ENCODE data around the gene CCDC15.

CCDC15 gene

GRCh38 chr11:124978316-124978715, 24.3 kb downstream of the CCDC15 start:
- no peaks in the 10 kb centered on the region for H3K79me2 ChIP-seq (ENCODE audit: low read length)
- H3K27me3 ChIP-seq (ENCODE audit: low read depth, low read length), result no peaks in the 10 kb centered on the region
- H3K4me2 ChIP-seq (ENCODE audit: low read length), result no peak overlapping the region
- H2AFZ ChIP-seq (ENCODE audit: low read depth, low read length), result no peak overlapping the region
- TF ChIP-seq EZH2phosphoT487 (IDR thresholded peaks at IDR 0.05; ENCODE audit: low read depth) (no peak), CTCF (IDR thresholded peaks at IDR 0.05; ENCODE audit: low read depth, low read length) (no peak)
- no peaks in the 10 kb centered on the region for H3K36me3 ChIP-seq (replicated peaks; ENCODE audit: low read depth, low read length)
- H3K9ac ChIP-seq (ENCODE audit: low read length), result no peak overlapping the region
- no peaks in the 10 kb centered on the region for H3K9me3 ChIP-seq (ENCODE audit: insufficient read depth, low read length)
- no peaks in the 10 kb centered on the region for H4K20me1 ChIP-seq (ENCODE audit: insufficient read depth, low read length)
- H3K27ac ChIP-seq (ENCODE audit: low read length), result no peak overlapping the region
- no peaks in the 10 kb centered on the region for H3K4me1 ChIP-seq (ENCODE audit: low read length)
- H3K4me3 ChIP-seq (ENCODE audit: low read length), result no peak overlapping the region

DNA sequence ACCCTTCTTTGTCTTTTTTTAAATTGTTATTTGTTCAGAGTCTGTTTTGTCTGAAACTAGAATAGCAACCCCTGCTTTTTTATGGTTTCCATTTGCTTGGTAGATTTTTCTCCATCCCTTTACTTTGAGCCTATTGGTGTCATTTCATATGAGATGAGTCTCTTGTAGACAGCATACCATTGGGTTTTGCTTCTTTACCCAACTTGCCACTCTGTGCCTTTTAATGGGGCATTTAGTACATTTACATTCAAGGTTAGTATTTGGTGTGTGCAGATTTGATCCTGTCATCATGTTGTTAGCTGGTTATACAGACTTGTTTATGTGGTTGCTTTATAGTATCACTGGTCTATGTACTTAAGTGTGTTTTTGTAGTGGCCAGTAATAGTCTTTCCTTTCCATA, 28.0 kb downstream of the CCDC15 start:
- TF ChIP-seq EZH2phosphoT487 (IDR thresholded peaks at IDR 0.05; ENCODE audit: low read depth), result no peak
- H3K9ac ChIP-seq (ENCODE audit: low read length), result no peak overlapping the region
- no peak overlapping the region for H3K4me3 ChIP-seq (ENCODE audit: low read length)
- no peaks in the 10 kb centered on the region for H4K20me1 ChIP-seq (ENCODE audit: insufficient read depth, low read length)
- no peaks in the 10 kb centered on the region for H3K36me3 ChIP-seq (replicated peaks; ENCODE audit: low read depth, low read length)
- H3K4me2 ChIP-seq (ENCODE audit: low read length), result no peak overlapping the region
- no peaks in the 10 kb centered on the region for H3K4me1 ChIP-seq (ENCODE audit: low read length)
- H3K9me3 ChIP-seq (ENCODE audit: insufficient read depth, low read length), result no peaks in the 10 kb centered on the region
- H3K27ac ChIP-seq (ENCODE audit: low read length), result no peak overlapping the region
- H3K79me2 ChIP-seq (ENCODE audit: low read length), result no peaks in the 10 kb centered on the region
- H2AFZ ChIP-seq (ENCODE audit: low read depth, low read length), result no peak overlapping the region
- H3K27me3 ChIP-seq (ENCODE audit: low read depth, low read length), result no peaks in the 10 kb centered on the region

DNA sequence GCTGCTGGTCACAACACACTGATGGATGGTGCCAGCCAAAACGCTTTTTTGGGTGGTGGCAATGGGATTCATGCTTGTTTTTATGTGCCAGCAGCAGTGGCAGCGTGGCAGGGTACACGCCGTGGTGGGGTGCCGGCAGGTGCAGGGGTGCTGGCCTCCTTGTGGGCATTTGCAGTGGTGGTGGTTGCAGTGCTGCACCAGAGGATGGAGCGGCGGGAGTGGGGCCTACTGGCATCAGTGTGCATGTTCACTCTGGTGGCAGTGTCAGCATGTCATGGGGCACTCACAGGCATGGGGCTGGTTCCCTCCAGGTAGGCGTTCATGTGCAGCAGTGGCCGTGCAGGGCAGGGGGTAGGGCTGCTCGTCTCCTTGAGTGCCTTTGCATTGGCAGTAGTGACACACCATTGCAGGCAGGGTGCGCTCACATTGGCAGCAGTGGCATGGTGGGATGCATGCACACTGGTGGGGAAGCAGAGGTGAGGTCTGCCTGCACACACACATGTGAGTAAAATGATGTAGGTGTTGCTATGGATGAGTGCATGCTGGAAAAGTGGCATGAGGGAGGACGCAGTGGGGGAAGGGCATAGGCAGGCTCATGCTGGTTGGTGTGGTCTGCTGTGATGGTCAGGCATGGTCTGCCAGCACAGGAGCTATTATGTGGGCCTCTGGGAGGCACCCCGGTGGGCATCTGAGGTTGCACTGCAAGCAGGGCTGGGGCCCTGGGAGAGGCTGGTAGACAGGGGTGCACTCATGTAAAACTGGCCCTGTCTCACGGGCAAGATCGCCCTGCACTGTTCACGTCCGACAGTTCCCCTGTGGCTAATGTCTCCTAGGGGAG, 29.9 kb downstream of the CCDC15 start:
- no peaks in the 10 kb centered on the region for H3K4me1 ChIP-seq (ENCODE audit: low read length)
- H4K20me1 ChIP-seq (ENCODE audit: insufficient read depth, low read length), result no peaks in the 10 kb centered on the region
- no peaks in the 10 kb centered on the region for H3K27me3 ChIP-seq (ENCODE audit: low read depth, low read length)
- H3K36me3 ChIP-seq (replicated peaks; ENCODE audit: low read depth, low read length), result no peaks in the 10 kb centered on the region
- H3K9ac ChIP-seq (ENCODE audit: low read length), result no peak overlapping the region
- TF ChIP-seq EZH2phosphoT487 (IDR thresholded peaks at IDR 0.05; ENCODE audit: low read depth) (no peak), CTCF (IDR thresholded peaks at IDR 0.05; ENCODE audit: low read depth, low read length) (no peak)
- no peak overlapping the region for H3K4me2 ChIP-seq (ENCODE audit: low read length)
- H3K4me3 ChIP-seq (ENCODE audit: low read length), result no peak overlapping the region
- no peak overlapping the region for H2AFZ ChIP-seq (ENCODE audit: low read depth, low read length)
- H3K9me3 ChIP-seq (ENCODE audit: insufficient read depth, low read length), result no peaks in the 10 kb centered on the region
- no peaks in the 10 kb centered on the region for H3K79me2 ChIP-seq (ENCODE audit: low read length)
- H3K27ac ChIP-seq (ENCODE audit: low read length), result no peak overlapping the region

- Histone ChIP-seq H3K27me3 (ENCODE audit: low read depth, low read length) (no peaks in the 10 kb centered on the region), H2AFZ (ENCODE audit: low read depth, low read length) (no peak overlapping the region), H3K4me1 (ENCODE audit: low read length) (no peaks in the 10 kb centered on the region), H3K27ac (ENCODE audit: low read length) (no peak overlapping the region), H3K36me3 (replicated peaks; ENCODE audit: low read depth, low read length) (no peaks in the 10 kb centered on the region), H3K4me3 (ENCODE audit: low read length) (no peak overlapping the region), H3K9ac (ENCODE audit: low read length) (no peak overlapping the region), H3K9me3 (ENCODE audit: insufficient read depth, low read length) (no peaks in the 10 kb centered on the region), H4K20me1 (ENCODE audit: insufficient read depth, low read length) (no peaks in the 10 kb centered on the region), H3K4me2 (ENCODE audit: low read length) (no peak overlapping the region), H3K79me2 (ENCODE audit: low read length) (no peaks in the 10 kb centered on the region)
- no peak for TF ChIP-seq EZH2phosphoT487 (IDR thresholded peaks at IDR 0.05; ENCODE audit: low read depth)
- TF ChIP-seq CTCF (IDR thresholded peaks at IDR 0.05; ENCODE audit: low read depth, low read length), result no peak
Observed at GRCh38 chr11:124984512-124984854, 30.5 kb downstream of the CCDC15 start.
